IPS-NIHi7 (cell line): ENCODE measurements around the gene ATRX.
"Not testable (repeated sequence)": the region's sequence is repeated elsewhere in the genome, so short reads cannot be mapped to it uniquely, and the experiment has no call there.

Experiments used
- DNase-seq: peaks from one replicate; pipeline ENCODE4 v3.0.0; 2012; ENCODE audit warnings: mixed read lengths; ENCODE audit errors: extremely low spot score

The ATRX gene

GRCh38 chrX:77502951-77503525 lies 283.0 kb downstream of the ATRX start:
- DNase-seq, result no peak

- not testable (repeated sequence) for DNase-seq
Measured at GRCh38 chrX:77500164-77500563, 285.9 kb downstream of the ATRX start.

GRCh38 chrX:77493677-77494553 lies 292.1 kb downstream of the ATRX start:
- DNase-seq, result peak; percentile 44

- no peak for DNase-seq
Measured at GRCh38 chrX:77484045-77484444, 302.0 kb downstream of the ATRX start.

- no peak for DNase-seq
Measured at GRCh38 chrX:77455437-77455836, 330.6 kb downstream of the ATRX start.
